AG09319 (cell line): ENCODE results near the gene CDHR4.

ENCODE experiments used
- DNase-seq: peaks from one replicate; pipeline ENCODE4 v3.0.0-alpha.2; 2010; ENCODE audit warnings: low read depth; ENCODE audit errors: extremely low read depth
- TF ChIP-seq, protein P1 (sequence below): IDR thresholded peaks from 2 replicates; pipeline ENCODE4 v1.5.1; 2011; ENCODE audit warnings: low read depth, mild to moderate bottlenecking, inconsistent platforms, low read length, moderate library complexity

CDHR4 gene

DNA sequence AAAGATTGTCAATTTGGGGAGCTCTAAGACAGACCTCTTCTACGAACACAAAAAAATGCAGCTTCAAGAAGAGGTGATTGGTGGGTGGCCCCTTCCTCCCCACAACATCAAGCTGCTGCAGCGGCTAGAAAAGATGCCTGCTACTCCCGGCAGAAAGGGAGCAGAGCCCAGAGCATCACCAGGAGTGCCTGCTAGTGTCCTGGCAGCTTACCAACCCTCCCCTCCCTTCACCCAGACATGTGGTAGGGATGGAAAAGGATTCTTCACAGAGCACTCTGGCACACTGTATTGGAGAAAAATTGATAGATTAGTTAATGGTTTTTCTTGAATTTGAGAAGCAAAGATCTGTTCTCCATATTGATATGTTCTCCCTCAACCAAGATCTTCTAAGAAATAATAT, 24.1 kb downstream of the CDHR4 start:
- TF ChIP-seq, protein P1, sequence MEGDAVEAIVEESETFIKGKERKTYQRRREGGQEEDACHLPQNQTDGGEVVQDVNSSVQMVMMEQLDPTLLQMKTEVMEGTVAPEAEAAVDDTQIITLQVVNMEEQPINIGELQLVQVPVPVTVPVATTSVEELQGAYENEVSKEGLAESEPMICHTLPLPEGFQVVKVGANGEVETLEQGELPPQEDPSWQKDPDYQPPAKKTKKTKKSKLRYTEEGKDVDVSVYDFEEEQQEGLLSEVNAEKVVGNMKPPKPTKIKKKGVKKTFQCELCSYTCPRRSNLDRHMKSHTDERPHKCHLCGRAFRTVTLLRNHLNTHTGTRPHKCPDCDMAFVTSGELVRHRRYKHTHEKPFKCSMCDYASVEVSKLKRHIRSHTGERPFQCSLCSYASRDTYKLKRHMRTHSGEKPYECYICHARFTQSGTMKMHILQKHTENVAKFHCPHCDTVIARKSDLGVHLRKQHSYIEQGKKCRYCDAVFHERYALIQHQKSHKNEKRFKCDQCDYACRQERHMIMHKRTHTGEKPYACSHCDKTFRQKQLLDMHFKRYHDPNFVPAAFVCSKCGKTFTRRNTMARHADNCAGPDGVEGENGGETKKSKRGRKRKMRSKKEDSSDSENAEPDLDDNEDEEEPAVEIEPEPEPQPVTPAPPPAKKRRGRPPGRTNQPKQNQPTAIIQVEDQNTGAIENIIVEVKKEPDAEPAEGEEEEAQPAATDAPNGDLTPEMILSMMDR: no peak
- DNase-seq: no peak

DNA sequence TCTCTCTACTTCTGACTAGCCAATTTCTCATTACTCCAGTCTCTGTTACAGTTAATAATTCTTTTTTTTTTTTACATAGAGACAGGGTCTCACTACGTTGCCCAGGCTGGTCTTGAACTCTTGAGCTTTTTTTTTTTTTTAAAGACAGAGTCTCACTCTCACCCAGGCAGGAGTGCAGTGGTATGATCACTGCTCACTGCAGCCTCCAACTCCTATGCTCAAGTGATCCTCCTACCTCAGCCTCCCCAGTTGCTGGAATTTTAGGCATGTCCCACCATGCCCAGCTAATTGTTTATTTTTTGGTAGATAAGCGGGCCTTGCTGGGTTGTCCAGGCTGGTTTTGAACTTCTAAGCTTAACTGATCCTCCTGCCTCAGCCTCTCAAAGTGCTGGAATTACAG, 27.0 kb downstream of the CDHR4 start:
- DNase-seq: no peak
- TF ChIP-seq, protein P1: no peak

DNA sequence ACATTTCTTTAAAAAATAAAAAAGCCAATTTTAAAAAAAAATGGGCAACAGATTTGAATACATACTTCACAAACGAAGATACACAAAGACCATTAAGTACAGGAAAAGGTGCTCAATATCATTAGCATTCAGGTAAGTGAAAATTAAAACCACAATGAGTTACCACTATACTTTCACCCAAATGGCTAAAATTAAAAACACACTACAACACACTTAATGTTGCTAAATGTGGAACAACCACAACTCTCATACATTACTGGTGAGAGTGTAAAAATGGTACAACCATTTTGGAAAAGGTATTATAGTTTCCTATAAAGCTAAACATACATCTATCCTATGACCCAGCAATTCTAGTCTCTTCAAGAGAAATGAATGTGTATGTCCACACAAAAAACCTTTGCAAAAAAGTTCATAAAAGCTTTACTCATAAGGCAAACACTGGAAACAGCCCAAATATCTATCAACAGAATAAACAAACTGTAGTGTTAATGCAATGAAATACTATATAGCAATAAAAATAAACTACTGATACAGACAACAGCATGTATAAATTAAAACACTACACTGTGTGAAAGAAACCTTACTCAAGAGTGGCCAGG, 28.2 kb downstream of the CDHR4 start:
- DNase-seq: no peak
- TF ChIP-seq, protein P1: no peak

DNA sequence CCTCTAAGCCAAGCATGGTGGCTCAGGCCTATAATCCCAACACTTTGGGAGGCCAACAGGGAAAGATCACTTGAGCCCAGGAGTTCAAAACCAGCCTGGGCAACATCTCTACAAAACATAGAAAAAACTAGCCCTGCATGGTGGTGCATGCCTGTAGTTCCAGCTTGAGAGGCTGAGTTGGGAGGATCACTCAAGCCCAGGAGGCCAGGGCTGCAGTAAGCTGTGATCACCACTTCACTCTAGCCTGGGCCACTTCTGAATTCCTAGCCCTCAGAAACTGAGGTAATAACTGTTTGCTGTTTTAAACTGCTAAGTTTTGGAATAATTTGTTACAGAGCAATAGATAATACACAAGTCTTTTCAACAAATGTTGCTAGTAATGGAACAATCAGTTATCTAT, 29.7 kb downstream of the CDHR4 start:
- DNase-seq: no peak
- TF ChIP-seq, protein P1: no peak

DNA sequence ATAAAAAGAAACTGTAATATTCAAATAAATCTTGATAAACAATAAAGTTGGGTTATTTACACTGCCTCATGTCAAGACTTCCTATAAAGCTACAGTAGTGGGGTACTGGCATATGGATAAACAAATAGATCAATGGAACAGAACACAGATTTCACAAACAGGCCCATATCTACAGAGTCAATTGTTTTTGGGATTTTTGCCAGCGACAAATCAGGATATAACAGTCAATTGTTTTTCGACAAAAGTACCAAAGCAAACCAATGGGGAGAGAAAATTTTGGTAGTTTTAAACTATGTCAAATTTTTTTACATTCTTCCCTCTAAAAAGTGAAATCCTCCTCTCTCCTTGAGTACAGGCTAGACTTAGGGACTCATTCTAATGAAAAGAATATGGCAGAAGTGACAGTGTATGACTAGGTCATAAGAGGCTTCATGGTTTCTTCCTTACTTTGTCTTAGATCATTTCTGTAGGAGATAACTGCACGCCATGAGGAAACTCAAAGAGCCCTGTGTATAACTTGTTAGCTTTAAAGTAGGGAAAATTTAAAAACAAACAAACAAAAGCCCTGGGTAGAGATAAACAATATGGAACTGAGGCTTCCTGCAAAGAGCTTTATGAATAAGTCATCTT, 30.3 kb downstream of the CDHR4 start:
- DNase-seq: no peak

DNA sequence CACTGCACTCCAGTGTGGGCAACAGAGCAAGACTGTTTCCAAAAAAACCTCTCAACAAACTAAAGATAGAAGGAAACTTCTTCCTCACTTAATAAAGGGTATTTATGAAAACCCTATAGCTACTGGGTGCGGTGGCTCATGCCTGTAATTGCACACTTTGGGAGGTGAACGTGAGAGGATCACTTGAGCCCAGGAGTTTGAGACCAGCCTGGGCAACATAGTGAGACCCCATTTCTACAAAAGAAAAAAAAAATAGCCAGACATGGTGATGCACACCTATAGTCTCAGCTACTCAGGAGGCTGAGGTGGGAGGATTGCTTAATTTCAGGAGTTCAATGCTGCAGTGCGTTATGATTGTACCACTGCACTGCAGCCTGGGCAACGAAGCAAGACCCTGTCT, 35.7 kb downstream of the CDHR4 start:
- DNase-seq: no peak
- TF ChIP-seq, protein P1: no peak

More for the DNA sequence above, 30.3 kb downstream of the CDHR4 start:
- TF ChIP-seq, protein P1: no peak

DNA sequence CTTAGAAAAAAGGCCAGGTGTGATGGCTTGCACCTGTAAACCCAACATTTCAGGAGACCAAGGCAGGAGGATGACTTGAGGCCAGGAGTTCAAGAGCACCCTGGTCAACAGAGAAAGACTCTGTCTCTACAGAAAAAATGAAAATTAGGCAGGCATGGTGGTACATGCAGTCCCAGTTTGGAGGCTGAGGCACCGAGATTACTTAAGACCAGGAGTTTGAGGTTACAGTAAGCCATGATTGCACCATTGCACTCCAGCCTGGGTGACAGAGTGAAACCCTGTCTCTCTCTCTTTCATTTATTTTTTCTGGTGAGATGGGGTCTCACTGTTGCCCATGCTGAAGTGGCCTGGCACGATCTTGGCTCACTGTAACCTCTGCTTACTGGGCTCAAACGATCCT, 38.0 kb downstream of the CDHR4 start:
- TF ChIP-seq, protein P1: no peak
- no peak for DNase-seq
